Common myeloid progenitor, CD34-positive (primary cell): Measurements from ENCODE around the gene HRH1.
A peak's percentile ranks its signal among the peaks of the same experiment; 100 is the strongest.

Experiments
- CTCF ChIA-PET: fragments of 350-600 bp; sonication (Branson Sonifier 250); formaldehyde crosslinking; loops from one replicate; lab custom pipeline; 2021; ENCODE audit warnings: antibody characterized with exemption; lab: Charles Lee
- POLR2A ChIA-PET: fragments of 350-600 bp; sonication (Branson Sonifier 250); formaldehyde crosslinking; loops from one replicate; lab custom pipeline; 2021; ENCODE audit warnings: antibody characterized with exemption; lab: Charles Lee
- DNase-seq, 3 donors: peaks; one replicate each; pipeline versions ENCODE4 v3.0.0 to v3.0.0-alpha.2; 2013
- H3K27ac ChIP-seq, 2 experiments: 1 replicate in 1 of 2; 2 replicates in 1 of 2; pipeline ENCODE4 v1.7.0; 2013; ENCODE audit warnings: inconsistent platforms in 2 of 2, low read length in 2 of 2, mild to moderate bottlenecking in 2 of 2, low read depth in 1 of 2, moderate library complexity in 1 of 2; ENCODE audit not compliant: severe bottlenecking in 2 of 2, insufficient read depth in 1 of 2, poor library complexity in 1 of 2
- H3K27me3 ChIP-seq, 5 experiments: replicated peaks in 2 of 5; 1 replicate in 3 of 5; 2 replicates in 2 of 5; pipeline versions ENCODE4 v1.6.1 to v1.7.0; 2013; ENCODE audit warnings: low read length in 4 of 5, mild to moderate bottlenecking in 2 of 5, moderate library complexity in 2 of 5, inconsistent platforms in 1 of 5; ENCODE audit not compliant: insufficient read depth in 5 of 5, control insufficient read depth in 4 of 5
- H3K36me3 ChIP-seq, 4 experiments: 1 replicate in 2 of 4; 2 replicates in 2 of 4; pipeline versions ENCODE4 v1.6.1 to v1.7.0; 2013; ENCODE audit warnings: low read length in 3 of 4, control low read depth in 1 of 4, mild to moderate bottlenecking in 1 of 4; ENCODE audit not compliant: control insufficient read depth in 4 of 4, insufficient read depth in 4 of 4
- H3K4me1 ChIP-seq, 4 experiments: 1 replicate in 3 of 4; 2 replicates in 1 of 4; pipeline versions ENCODE4 v1.6.1 to v1.7.1; 2013; ENCODE audit warnings: low read length in 3 of 4, mild to moderate bottlenecking in 3 of 4, control low read depth in 1 of 4, inconsistent platforms in 1 of 4, moderate library complexity in 1 of 4; ENCODE audit not compliant: control insufficient read depth in 4 of 4, insufficient read depth in 4 of 4; ENCODE audit errors: control extremely low read depth in 1 of 4
- H3K4me3 ChIP-seq, 7 experiments: 1 replicate in 4 of 7; 2 replicates in 3 of 7; pipeline versions ENCODE4 v1.5.1 to v1.7.0; 2013; ENCODE audit warnings: mild to moderate bottlenecking in 7 of 7, low read length in 6 of 7, moderate library complexity in 6 of 7, inconsistent platforms in 2 of 7, low read depth in 2 of 7, control low read depth in 1 of 7; ENCODE audit not compliant: insufficient read depth in 4 of 7, control insufficient read depth in 1 of 7; ENCODE audit errors: extremely low read depth in 1 of 7
- H3K9me3 ChIP-seq, 5 experiments: 1 replicate in 4 of 5; 2 replicates in 1 of 5; pipeline versions ENCODE4 v1.6.1 to v1.7.1; 2013; ENCODE audit warnings: low read length in 4 of 5, mild to moderate bottlenecking in 2 of 5, inconsistent platforms in 1 of 5, low read depth in 1 of 5, moderate library complexity in 1 of 5; ENCODE audit not compliant: control insufficient read depth in 4 of 5, insufficient read depth in 2 of 5; ENCODE audit errors: control extremely low read depth in 1 of 5
- WGBS: methylation state at CpG from one replicate; pipeline ENCODE4 v1.1.5; 2013; ENCODE audit not compliant: insufficient coverage; 5-methylcytosine and 5-hydroxymethylcytosine counted together

Gene HRH1

GRCh38 chr3:11195721-11196332 lies 41.5 kb downstream of the HRH1 start:
- Histone ChIP-seq H3K4me1 (peaks cover 3 to 14% (median 13%) of the 10 kb centered on the region in 4 experiments), H3K27ac (no peak overlapping the region), H3K9me3 (peaks cover 0 to 10% (median 2%) of the 10 kb centered on the region in 5 experiments), H3K36me3 (no peaks in the 10 kb centered on the region), H3K4me3 (no peak overlapping the region), H3K27me3 (no peaks in the 10 kb centered on the region)
- POLR2A ChIA-PET, result no interaction called here
- DNase-seq, result peak in 2 of 3 donors; percentile 35 to 61
- CTCF ChIA-PET, result interaction anchor here (1.5 to 1.9 kb wide), 3 partner anchors 9 to 136 kb away, joined by 3 to 5 read pairs (median 4); no protein-coding TSS in a partner anchor
- 54% methylated on average over 8 of the region's 10 CpGs for WGBS

GRCh38 chr3:11197484-11197883 lies 43.2 kb downstream of the HRH1 start:
- no CpG with 5 or more reads among the region's 1 CpG for WGBS
- H3K27ac ChIP-seq, result no peak overlapping the region
- peaks cover 3 to 14% (median 13%) of the 10 kb centered on the region in 4 experiments for H3K4me1 ChIP-seq
- ChIA-PET CTCF (interaction anchor here (1.2 kb wide), 1 partner anchor 32 kb away, joined by 3 read pairs; no protein-coding TSS in a partner anchor), POLR2A (no interaction called here)
- no peak for DNase-seq
- peaks cover 0 to 10% (median 0%) of the 10 kb centered on the region in 5 experiments for H3K9me3 ChIP-seq
- no peaks in the 10 kb centered on the region for H3K36me3 ChIP-seq
- no peak overlapping the region for H3K4me3 ChIP-seq
- no peaks in the 10 kb centered on the region for H3K27me3 ChIP-seq

GRCh38 chr3:11198070-11198469 lies 43.8 kb downstream of the HRH1 start:
- peaks cover 3 to 14% (median 13%) of the 10 kb centered on the region in 4 experiments for H3K4me1 ChIP-seq
- WGBS, result 97% methylated on average over 6 of the region's 8 CpGs
- DNase-seq, result no peak

GRCh38 chr3:11198495-11198894 lies 44.2 kb downstream of the HRH1 start:
- Histone ChIP-seq H3K4me3 (no peak overlapping the region), H3K27ac (no peak overlapping the region), H3K4me1 (peaks cover 3 to 14% (median 13%) of the 10 kb centered on the region in 4 experiments), H3K27me3 (no peaks in the 10 kb centered on the region), H3K36me3 (no peaks in the 10 kb centered on the region), H3K9me3 (peaks cover 0 to 5% (median 0%) of the 10 kb centered on the region in 5 experiments)
- ChIA-PET CTCF (interaction anchor here (0.6 to 1.2 kb wide), 2 partner anchors 30 to 33 kb away, joined by 3 read pairs; no protein-coding TSS in a partner anchor), POLR2A (interaction anchor here (0.6 kb wide), 1 partner anchor 1500 kb away, joined by 3 read pairs; no protein-coding TSS in a partner anchor)
- DNase-seq, result no peak
- WGBS, result 76% methylated on average over 3 of the region's 4 CpGs

More at GRCh38 chr3:11198070-11198469, 43.8 kb downstream of the HRH1 start:
- H3K27me3 ChIP-seq, result no peaks in the 10 kb centered on the region
- ChIA-PET POLR2A (interaction anchor here (0.6 kb wide), 1 partner anchor 1501 kb away, joined by 3 read pairs; no protein-coding TSS in a partner anchor), CTCF (interaction anchor here (0.6 to 1.2 kb wide), 2 partner anchors 30 to 33 kb away, joined by 3 read pairs; no protein-coding TSS in a partner anchor)
- H3K36me3 ChIP-seq, result no peaks in the 10 kb centered on the region
- no peak overlapping the region for H3K27ac ChIP-seq
- peaks cover 0 to 8% (median 0%) of the 10 kb centered on the region in 5 experiments for H3K9me3 ChIP-seq
- no peak overlapping the region for H3K4me3 ChIP-seq

GRCh38 chr3:11199902-11200845 lies 45.9 kb downstream of the HRH1 start:
- no peak overlapping the region for H3K27ac ChIP-seq
- H3K27me3 ChIP-seq, result peaks cover 0 to 2% (median 0%) of the 10 kb centered on the region in 5 experiments
- ChIA-PET POLR2A (no interaction called here), CTCF (interaction anchor here (0.8 to 1.2 kb wide), 2 partner anchors 43 to 138 kb away, joined by 3 read pairs; no protein-coding TSS in a partner anchor)
- H3K4me1 ChIP-seq, result peaks cover 3 to 9% (median 9%) of the 10 kb centered on the region in 4 experiments
- no peak overlapping the region for H3K4me3 ChIP-seq
- DNase-seq, result no peak
- WGBS, result 97% methylated on average over 3 of the region's 5 CpGs
- no peaks in the 10 kb centered on the region for H3K36me3 ChIP-seq
- H3K9me3 ChIP-seq, result peaks cover 0 to 3% (median 0%) of the 10 kb centered on the region in 5 experiments

- peaks cover 0 to 3% (median 0%) of the 10 kb centered on the region in 5 experiments for H3K9me3 ChIP-seq
- peaks cover 0 to 2% (median 0%) of the 10 kb centered on the region in 5 experiments for H3K27me3 ChIP-seq
- 92% methylated on average over 5 of the region's 7 CpGs for WGBS
- no peak overlapping the region for H3K4me3 ChIP-seq
- H3K27ac ChIP-seq, result no peak overlapping the region
- H3K36me3 ChIP-seq, result no peaks in the 10 kb centered on the region
- H3K4me1 ChIP-seq, result no peaks in the 10 kb centered on the region
- CTCF ChIA-PET, result interaction anchor here (1.2 kb wide), 2 partner anchors 44 to 139 kb away, joined by 3 read pairs; no protein-coding TSS in a partner anchor
- peak in 1 of 3 donors; percentile 6 for DNase-seq
- POLR2A ChIA-PET, result interaction anchor here (0.6 kb wide), 1 partner anchor 257 kb away, joined by 3 read pairs; no protein-coding TSS in a partner anchor
These were observed 47.1 kb downstream of the HRH1 start for GRCh38 chr3:11201251-11202019.
